WTC11 (cell line): ENCODE data around the gene TNPO1. TPM values are rescaled to one million over a fixed set of nuclear protein-coding genes. Genes with fewer than 3 reads are reported as not detected.

Source experiments
- ATAC-seq: fragments of 200-7000 bp; cut with Tn5 transposase; 2 replicates; pipeline ENCODE4 v1.10.0; 2021; ENCODE audit warnings: mild to moderate bottlenecking, moderate library complexity
- CTCF ChIA-PET: fragments of 300-600 bp; sonication (Branson Sonifier 250); formaldehyde crosslinking; loops from one replicate; lab custom pipeline; 2021; ENCODE audit warnings: antibody characterized with exemption; lab: Charles Lee
- POLR2A ChIA-PET: fragments of 350-600 bp; sonication (Branson Sonifier 250); formaldehyde crosslinking; loops from one replicate; lab custom pipeline; 2021; ENCODE audit warnings: antibody characterized with exemption; lab: Charles Lee
- DNase-seq: peaks from one replicate; pipeline ENCODE4 v3.0.0; 2021; ENCODE audit warnings: low spot score
- H3K27ac Mint-ChIP-seq: 2 replicates; pipeline ENCODE4 v1.8.0; 2021; ENCODE audit warnings: mixed read lengths
- H3K27me3 Mint-ChIP-seq: 2 replicates; pipeline ENCODE4 v1.8.0; 2021; ENCODE audit warnings: low read depth, mild to moderate bottlenecking, moderate library complexity, mixed read lengths
- H3K36me3 Mint-ChIP-seq: 2 replicates; pipeline ENCODE4 v1.8.0; 2021; ENCODE audit warnings: mixed read lengths
- H3K4me1 Mint-ChIP-seq: 2 replicates; pipeline ENCODE4 v1.8.0; 2022; ENCODE audit warnings: mixed read lengths
- H3K4me3 Mint-ChIP-seq: 2 replicates; pipeline ENCODE4 v1.8.0; 2021; ENCODE audit warnings: mild to moderate bottlenecking, moderate library complexity, mixed read lengths
- H3K9me3 Mint-ChIP-seq: 2 replicates; pipeline ENCODE4 v1.8.0; 2021; ENCODE audit warnings: mixed read lengths
- CREM ChIP-seq: sonication (generic); formaldehyde crosslinking; IDR thresholded peaks from 2 replicates; pipeline ENCODE4 v1.8.1; 2022; ENCODE audit warnings: mild to moderate bottlenecking, missing genetic modification reagents, moderate library complexity
- E2F1 ChIP-seq: sonication (generic); formaldehyde crosslinking; IDR thresholded peaks from 2 replicates; pipeline ENCODE4 v1.8.0; 2022; ENCODE audit warnings: mild to moderate bottlenecking, missing genetic modification reagents
- E2F4 ChIP-seq: sonication (generic); formaldehyde crosslinking; IDR thresholded peaks from 2 replicates; pipeline ENCODE4 v1.8.1; 2022; ENCODE audit warnings: low read depth, mild to moderate bottlenecking, moderate library complexity, missing genetic modification reagents, borderline replicate concordance
- ERG ChIP-seq: fragments of 250-450 bp; sonication (Bioruptor Pico); IDR thresholded peaks from 2 replicates; pipeline ENCODE4 v1.8.0; 2021; ENCODE audit warnings: mild to moderate bottlenecking
- GABPB1 ChIP-seq: sonication (generic); formaldehyde crosslinking; IDR thresholded peaks from 2 replicates; pipeline ENCODE4 v1.8.1; 2023; ENCODE audit warnings: mild to moderate bottlenecking, missing genetic modification reagents
- JAZF1 ChIP-seq: fragments of 250-450 bp; sonication (Bioruptor Pico); IDR thresholded peaks from 2 replicates; pipeline ENCODE4 v1.9.0; 2021; ENCODE audit warnings: moderate library complexity, mild to moderate bottlenecking, inconsistent platforms
- MXD4 ChIP-seq: fragments of 250-450 bp; sonication (Bioruptor Pico); IDR thresholded peaks from 2 replicates; pipeline ENCODE4 v1.8.0; 2021; ENCODE audit warnings: mild to moderate bottlenecking, moderate library complexity, borderline replicate concordance
- NFYB ChIP-seq: sonication (generic); formaldehyde crosslinking; conservative IDR thresholded peaks from 2 replicates; pipeline ENCODE4 v1.8.0; 2022; ENCODE audit warnings: low read depth, missing genetic modification reagents
- NR1H2 ChIP-seq: sonication (generic); formaldehyde crosslinking; IDR thresholded peaks from 2 replicates; pipeline ENCODE4 v1.9.0; 2021; ENCODE audit warnings: mild to moderate bottlenecking, moderate library complexity, missing genetic modification reagents
- ZNF671 ChIP-seq: fragments of 250-450 bp; sonication (Bioruptor Pico); IDR thresholded peaks from 2 replicates; pipeline ENCODE4 v1.8.0; 2021; ENCODE audit warnings: mild to moderate bottlenecking
- total RNA-seq: library from RNA; stranded (reverse); gene quantifications from 3 replicates; pipeline ENCODE4 v1.2.3, GENCODE V29; 2021
- TF ChIP-seq, protein P1 (sequence below): sonication (generic); formaldehyde crosslinking; IDR thresholded peaks from 2 replicates; pipeline ENCODE4 v1.8.1; 2023; ENCODE audit warnings: mild to moderate bottlenecking, missing genetic modification reagents, moderate library complexity
- TF ChIP-seq, protein P2 (sequence below): fragments of 250-450 bp; sonication (Bioruptor Pico); IDR thresholded peaks from 2 replicates; pipeline ENCODE4 v1.9.0; 2021; ENCODE audit warnings: mild to moderate bottlenecking
- TF ChIP-seq, protein P3 (sequence below): sonication (generic); formaldehyde crosslinking; IDR thresholded peaks from 2 replicates; pipeline ENCODE4 v1.8.1; 2023; ENCODE audit warnings: mild to moderate bottlenecking, moderate library complexity, missing genetic modification reagents
- TF ChIP-seq, protein P4 (sequence below): fragments of 250-450 bp; sonication (Bioruptor Pico); IDR thresholded peaks from 2 replicates; pipeline ENCODE4 v1.9.0; 2021; ENCODE audit warnings: moderate library complexity, mild to moderate bottlenecking, inconsistent platforms, borderline replicate concordance
- TF ChIP-seq, protein P5 (sequence below): sonication (generic); formaldehyde crosslinking; conservative IDR thresholded peaks from 2 replicates; pipeline ENCODE4 v1.8.1; 2023; ENCODE audit warnings: mild to moderate bottlenecking, low read depth, missing genetic modification reagents, moderate library complexity

The TNPO1 gene
- total RNA-seq, 1 experiment from 2014 or later, result 150 TPM

DNA sequence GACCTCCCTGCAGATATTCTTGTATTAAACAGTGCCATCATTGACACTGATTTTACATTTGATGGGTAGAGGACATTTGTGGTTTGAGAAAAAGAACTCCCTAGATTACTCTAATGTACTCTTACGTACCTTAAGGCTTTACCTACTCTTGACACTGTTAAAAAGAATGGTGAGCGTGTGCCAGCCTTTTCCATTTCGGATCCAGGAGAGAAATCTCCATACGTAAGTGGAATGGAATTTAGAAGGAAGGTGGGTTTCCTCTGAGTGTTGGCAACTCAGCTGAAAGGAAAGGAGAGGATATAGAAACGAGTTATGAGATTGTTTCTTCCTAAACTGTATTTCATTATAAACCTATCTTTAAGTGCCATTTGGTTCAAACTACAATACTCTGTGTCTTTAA, 40.9 kb downstream of the TNPO1 start:
- H3K27me3 Mint-ChIP-seq, result no peaks in the 10 kb centered on the region
- H3K9me3 Mint-ChIP-seq, result peaks cover 4% of the 10 kb centered on the region; the same call in 1 of the 2 replicates
- no peak for DNase-seq
- ChIA-PET CTCF (no interaction called here), POLR2A (no interaction called here)
- H3K4me3 Mint-ChIP-seq, result no peak overlapping the region
- TF ChIP-seq E2F1, result no peak
- no peak overlapping the region for H3K27ac Mint-ChIP-seq
- peaks cover 11% of the 10 kb centered on the region for H3K4me1 Mint-ChIP-seq
- no peak for ATAC-seq
- H3K36me3 Mint-ChIP-seq, result peaks cover 69% of the 10 kb centered on the region

DNA sequence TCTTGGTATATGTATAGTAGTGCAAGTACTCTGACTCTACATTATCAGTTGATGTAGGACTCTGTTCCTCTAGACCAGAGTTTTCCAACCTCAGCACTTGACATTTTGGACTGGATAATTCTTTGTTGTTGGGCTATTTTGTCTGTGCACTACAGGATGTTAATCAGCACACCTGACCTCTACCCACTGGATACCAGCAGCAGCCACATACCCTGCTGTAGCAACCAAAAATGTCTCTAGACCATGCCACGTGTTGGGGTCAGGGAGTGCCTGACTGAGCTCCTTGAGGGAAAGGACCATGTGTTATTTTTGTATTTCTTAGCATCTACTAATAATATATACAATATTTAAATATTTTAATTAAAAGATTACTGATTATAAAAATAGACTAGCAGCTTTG, 42.7 kb downstream of the TNPO1 start:
- Mint-ChIP-seq H3K27ac (no peak overlapping the region), H3K9me3 (peaks cover 4% of the 10 kb centered on the region; the same call in 1 of the 2 replicates), H3K27me3 (no peaks in the 10 kb centered on the region), H3K4me3 (no peak overlapping the region), H3K36me3 (peaks cover 68% of the 10 kb centered on the region), H3K4me1 (no peaks in the 10 kb centered on the region)
- ChIA-PET CTCF (no interaction called here), POLR2A (no interaction called here)
- DNase-seq (no peak), ATAC-seq (no peak)
- TF ChIP-seq, protein P1, sequence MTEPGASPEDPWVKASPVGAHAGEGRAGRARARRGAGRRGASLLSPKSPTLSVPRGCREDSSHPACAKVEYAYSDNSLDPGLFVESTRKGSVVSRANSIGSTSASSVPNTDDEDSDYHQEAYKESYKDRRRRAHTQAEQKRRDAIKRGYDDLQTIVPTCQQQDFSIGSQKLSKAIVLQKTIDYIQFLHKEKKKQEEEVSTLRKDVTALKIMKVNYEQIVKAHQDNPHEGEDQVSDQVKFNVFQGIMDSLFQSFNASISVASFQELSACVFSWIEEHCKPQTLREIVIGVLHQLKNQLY (CRISPR knock-in tag), result no peak
- TF ChIP-seq E2F4 (CRISPR knock-in tag), result no peak
- TF ChIP-seq, protein P2, sequence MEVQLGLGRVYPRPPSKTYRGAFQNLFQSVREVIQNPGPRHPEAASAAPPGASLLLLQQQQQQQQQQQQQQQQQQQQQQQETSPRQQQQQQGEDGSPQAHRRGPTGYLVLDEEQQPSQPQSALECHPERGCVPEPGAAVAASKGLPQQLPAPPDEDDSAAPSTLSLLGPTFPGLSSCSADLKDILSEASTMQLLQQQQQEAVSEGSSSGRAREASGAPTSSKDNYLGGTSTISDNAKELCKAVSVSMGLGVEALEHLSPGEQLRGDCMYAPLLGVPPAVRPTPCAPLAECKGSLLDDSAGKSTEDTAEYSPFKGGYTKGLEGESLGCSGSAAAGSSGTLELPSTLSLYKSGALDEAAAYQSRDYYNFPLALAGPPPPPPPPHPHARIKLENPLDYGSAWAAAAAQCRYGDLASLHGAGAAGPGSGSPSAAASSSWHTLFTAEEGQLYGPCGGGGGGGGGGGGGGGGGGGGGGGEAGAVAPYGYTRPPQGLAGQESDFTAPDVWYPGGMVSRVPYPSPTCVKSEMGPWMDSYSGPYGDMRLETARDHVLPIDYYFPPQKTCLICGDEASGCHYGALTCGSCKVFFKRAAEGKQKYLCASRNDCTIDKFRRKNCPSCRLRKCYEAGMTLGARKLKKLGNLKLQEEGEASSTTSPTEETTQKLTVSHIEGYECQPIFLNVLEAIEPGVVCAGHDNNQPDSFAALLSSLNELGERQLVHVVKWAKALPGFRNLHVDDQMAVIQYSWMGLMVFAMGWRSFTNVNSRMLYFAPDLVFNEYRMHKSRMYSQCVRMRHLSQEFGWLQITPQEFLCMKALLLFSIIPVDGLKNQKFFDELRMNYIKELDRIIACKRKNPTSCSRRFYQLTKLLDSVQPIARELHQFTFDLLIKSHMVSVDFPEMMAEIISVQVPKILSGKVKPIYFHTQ (CRISPR knock-in tag), result no peak
- TF ChIP-seq CREM (CRISPR knock-in tag), result no peak
- TF ChIP-seq, protein P3, sequence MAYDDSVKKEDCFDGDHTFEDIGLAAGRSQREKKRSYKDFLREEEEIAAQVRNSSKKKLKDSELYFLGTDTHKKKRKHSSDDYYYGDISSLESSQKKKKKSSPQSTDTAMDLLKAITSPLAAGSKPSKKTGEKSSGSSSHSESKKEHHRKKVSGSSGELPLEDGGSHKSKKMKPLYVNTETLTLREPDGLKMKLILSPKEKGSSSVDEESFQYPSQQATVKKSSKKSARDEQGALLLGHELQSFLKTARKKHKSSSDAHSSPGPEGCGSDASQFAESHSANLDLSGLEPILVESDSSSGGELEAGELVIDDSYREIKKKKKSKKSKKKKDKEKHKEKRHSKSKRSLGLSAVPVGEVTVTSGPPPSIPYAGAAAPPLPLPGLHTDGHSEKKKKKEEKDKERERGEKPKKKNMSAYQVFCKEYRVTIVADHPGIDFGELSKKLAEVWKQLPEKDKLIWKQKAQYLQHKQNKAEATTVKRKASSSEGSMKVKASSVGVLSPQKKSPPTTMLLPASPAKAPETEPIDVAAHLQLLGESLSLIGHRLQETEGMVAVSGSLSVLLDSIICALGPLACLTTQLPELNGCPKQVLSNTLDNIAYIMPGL (CRISPR knock-in tag), result no peak
- TF ChIP-seq NR1H2 (CRISPR knock-in tag), result no peak
- TF ChIP-seq JAZF1 (CRISPR knock-in tag), result no peak
- no peak for TF ChIP-seq ZNF671
- TF ChIP-seq ERG (CRISPR knock-in tag), result no peak
- TF ChIP-seq MXD4 (CRISPR knock-in tag), result no peak
- TF ChIP-seq, protein P4, sequence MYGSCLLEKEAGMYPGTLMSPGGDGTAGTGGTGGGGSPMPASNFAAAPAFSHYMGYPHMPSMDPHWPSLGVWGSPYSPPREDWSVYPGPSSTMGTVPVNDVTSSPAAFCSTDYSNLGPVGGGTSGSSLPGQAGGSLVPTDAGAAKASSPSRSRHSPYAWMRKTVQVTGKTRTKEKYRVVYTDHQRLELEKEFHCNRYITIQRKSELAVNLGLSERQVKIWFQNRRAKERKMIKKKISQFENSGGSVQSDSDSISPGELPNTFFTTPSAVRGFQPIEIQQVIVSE, result no peak
- no peak for TF ChIP-seq NFYB (CRISPR knock-in tag)
- TF ChIP-seq, protein P5, sequence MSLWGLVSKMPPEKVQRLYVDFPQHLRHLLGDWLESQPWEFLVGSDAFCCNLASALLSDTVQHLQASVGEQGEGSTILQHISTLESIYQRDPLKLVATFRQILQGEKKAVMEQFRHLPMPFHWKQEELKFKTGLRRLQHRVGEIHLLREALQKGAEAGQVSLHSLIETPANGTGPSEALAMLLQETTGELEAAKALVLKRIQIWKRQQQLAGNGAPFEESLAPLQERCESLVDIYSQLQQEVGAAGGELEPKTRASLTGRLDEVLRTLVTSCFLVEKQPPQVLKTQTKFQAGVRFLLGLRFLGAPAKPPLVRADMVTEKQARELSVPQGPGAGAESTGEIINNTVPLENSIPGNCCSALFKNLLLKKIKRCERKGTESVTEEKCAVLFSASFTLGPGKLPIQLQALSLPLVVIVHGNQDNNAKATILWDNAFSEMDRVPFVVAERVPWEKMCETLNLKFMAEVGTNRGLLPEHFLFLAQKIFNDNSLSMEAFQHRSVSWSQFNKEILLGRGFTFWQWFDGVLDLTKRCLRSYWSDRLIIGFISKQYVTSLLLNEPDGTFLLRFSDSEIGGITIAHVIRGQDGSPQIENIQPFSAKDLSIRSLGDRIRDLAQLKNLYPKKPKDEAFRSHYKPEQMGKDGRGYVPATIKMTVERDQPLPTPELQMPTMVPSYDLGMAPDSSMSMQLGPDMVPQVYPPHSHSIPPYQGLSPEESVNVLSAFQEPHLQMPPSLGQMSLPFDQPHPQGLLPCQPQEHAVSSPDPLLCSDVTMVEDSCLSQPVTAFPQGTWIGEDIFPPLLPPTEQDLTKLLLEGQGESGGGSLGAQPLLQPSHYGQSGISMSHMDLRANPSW (CRISPR knock-in tag), result no peak
- TF ChIP-seq GABPB1 (CRISPR knock-in tag), result no peak
